ENCODE data around the gene KCNJ3.

Gene KCNJ3

GRCh38 chr2:154707994-154708575 lies 9.6 kb downstream of the KCNJ3 start:
- DNase-seq (ENCODE audit: low read depth in 3 of 3, low spot score in 1 of 3) = no peak

- DNase-seq (ENCODE audit: low read depth in 3 of 3, low spot score in 1 of 3) = no peak
Measured at GRCh38 chr2:154709215-154709614, 10.7 kb downstream of the KCNJ3 start.

GRCh38 chr2:154710078-154710477 lies 11.6 kb downstream of the KCNJ3 start:
- no peak for DNase-seq (ENCODE audit: low read depth in 3 of 3, low spot score in 1 of 3)

- DNase-seq (ENCODE audit: low read depth in 3 of 3, low spot score in 1 of 3) = no peak
Measured at GRCh38 chr2:154710685-154711084, 12.2 kb downstream of the KCNJ3 start.

GRCh38 chr2:154713675-154714074 lies 15.2 kb downstream of the KCNJ3 start:
- DNase-seq (ENCODE audit: low read depth in 3 of 3, low spot score in 1 of 3) = no peak

- DNase-seq (ENCODE audit: low read depth in 3 of 3, low spot score in 1 of 3) = no peak
Measured at GRCh38 chr2:154720651-154721050, 22.2 kb downstream of the KCNJ3 start.

- no peak for DNase-seq (ENCODE audit: low read depth in 3 of 3, low spot score in 1 of 3)
Measured at GRCh38 chr2:154724194-154724797, 25.8 kb downstream of the KCNJ3 start.

GRCh38 chr2:154740361-154740760 lies 41.9 kb downstream of the KCNJ3 start:
- no peak for DNase-seq (ENCODE audit: low read depth in 3 of 3, low spot score in 1 of 3)

GRCh38 chr2:154758871-154759270 lies 60.4 kb downstream of the KCNJ3 start:
- no peak for DNase-seq (ENCODE audit: low read depth in 3 of 3, low spot score in 1 of 3)

GRCh38 chr2:154762638-154763037 lies 64.1 kb downstream of the KCNJ3 start:
- no peak for DNase-seq (ENCODE audit: low read depth in 3 of 3, low spot score in 1 of 3)

GRCh38 chr2:154771664-154772284 lies 73.3 kb downstream of the KCNJ3 start:
- no peak for DNase-seq (ENCODE audit: low read depth in 3 of 3, low spot score in 1 of 3)

GRCh38 chr2:154776825-154777224 lies 78.3 kb downstream of the KCNJ3 start:
- no peak for DNase-seq (ENCODE audit: low read depth in 3 of 3, low spot score in 1 of 3)

- no peak for DNase-seq (ENCODE audit: low read depth in 3 of 3, low spot score in 1 of 3)
Measured at GRCh38 chr2:154794406-154794805, 95.9 kb downstream of the KCNJ3 start.

GRCh38 chr2:154795651-154796050 lies 97.2 kb downstream of the KCNJ3 start:
- DNase-seq (ENCODE audit: low read depth in 3 of 3, low spot score in 1 of 3) = no peak

- no peak for DNase-seq (ENCODE audit: low read depth in 3 of 3, low spot score in 1 of 3)
Measured at GRCh38 chr2:154804451-154804850, 106.0 kb downstream of the KCNJ3 start.

GRCh38 chr2:154813636-154814035 lies 115.1 kb downstream of the KCNJ3 start:
- DNase-seq (ENCODE audit: low read depth in 3 of 3, low spot score in 1 of 3) = no peak

- DNase-seq (ENCODE audit: low read depth in 3 of 3, low spot score in 1 of 3) = no peak
Measured at GRCh38 chr2:154814856-154815255, 116.4 kb downstream of the KCNJ3 start.

GRCh38 chr2:154825358-154825757 lies 126.9 kb downstream of the KCNJ3 start:
- no peak for DNase-seq (ENCODE audit: low read depth in 3 of 3, low spot score in 1 of 3)

- no peak for DNase-seq (ENCODE audit: low read depth in 3 of 3, low spot score in 1 of 3)
Measured at GRCh38 chr2:154826827-154827226, 128.3 kb downstream of the KCNJ3 start.

- DNase-seq (ENCODE audit: low read depth in 3 of 3, low spot score in 1 of 3) = no peak
Measured at GRCh38 chr2:154827286-154827685, 128.8 kb downstream of the KCNJ3 start.

- DNase-seq (ENCODE audit: low read depth in 3 of 3, low spot score in 1 of 3) = no peak
Measured at GRCh38 chr2:154832711-154833110, 134.2 kb downstream of the KCNJ3 start.

GRCh38 chr2:154836632-154837031 lies 138.1 kb downstream of the KCNJ3 start:
- no peak for DNase-seq (ENCODE audit: low read depth in 3 of 3, low spot score in 1 of 3)

- no peak for DNase-seq (ENCODE audit: low read depth in 3 of 3, low spot score in 1 of 3)
Measured at GRCh38 chr2:154837035-154837434, 138.5 kb downstream of the KCNJ3 start.

Data from stimulated activated CD4-positive, alpha-beta T cell treated with anti-CD3 and anti-CD28 coated beads, TNF-alpha, amount 100 ng/mL, for 1 hour (primary cell).